HCT116 (cell line): ENCODE data around the gene RAB11FIP2. TPM values are rescaled to one million over a fixed set of nuclear protein-coding genes. Genes with fewer than 3 reads are reported as not detected.

Experiments
- ATAC-seq: fragments of 200-7000 bp; cut with Tn5 transposase; 2 replicates; pipeline ENCODE4 v1.9.1; 2020; ENCODE audit warnings: mild to moderate bottlenecking, moderate library complexity
- BruUV-seq: library from RNA; stranded (reverse); fragments of 400-500 nt; replicated peaks from 2 replicates; lab custom pipeline; 2021; lab: Mats Ljungman, UMichigan
- CTCF ChIA-PET: fragments of 300-600 bp; sonication (Branson Sonifier 250); formaldehyde crosslinking; loops from one replicate; lab custom pipeline; 2021; ENCODE audit warnings: antibody characterized with exemption; lab: Charles Lee
- POLR2A ChIA-PET: fragments of 300-600, 350-600 bp; sonication (Branson Sonifier 250); formaldehyde crosslinking; loops from one replicate; lab custom pipeline; 2021; ENCODE audit warnings: antibody characterized with exemption; lab: Charles Lee
- RAD21 ChIA-PET, 2 experiments: fragments of 300-600 bp; sonication (Branson Sonifier 250); formaldehyde crosslinking; loops; one replicate each; lab custom pipeline; 2023; ENCODE audit warnings: low total read pairs in 2 of 2; ENCODE audit not compliant: uncharacterized antibody in 2 of 2, unreplicated experiment in 2 of 2, low non-redundant PET in 1 of 2; lab: Charles Lee
- DNase-seq: peaks from one replicate; pipeline ENCODE4 v3.0.0-alpha.2; 2010; ENCODE audit warnings: low read depth, low spot score
- H2AFZ ChIP-seq: fragments of 200-600 bp; shearing (Covaris generic), sonication (generic); 2 replicates; pipeline ENCODE4 v1.6.1; 2017; ENCODE audit warnings: low read depth, mixed run types, mixed read lengths, antibody characterized with exemption, low read length; ENCODE audit not compliant: poor library complexity, severe bottlenecking
- H3K27ac ChIP-seq: 2 replicates; pipeline ENCODE4 v1.5.1; 2012; ENCODE audit warnings: low read depth, low read length
- H3K27me3 ChIP-seq: fragments of 200-600 bp; sonication (generic); 2 replicates; pipeline ENCODE4 v1.6.1; 2016; ENCODE audit warnings: mixed run types, low read length, mixed read lengths; ENCODE audit not compliant: insufficient read depth
- H3K36me3 ChIP-seq, 2 experiments: fragments of 200-500 bp in 1 of 2; fragments of 200-600 bp in 1 of 2; sonication (Bioruptor generic) in 1 of 2; sonication (generic) in 1 of 2; 2 replicates each; pipeline versions ENCODE4 v1.5.1 to v1.6.1; 2014 to 2016; ENCODE audit warnings: low read length in 2 of 2, inconsistent platforms in 1 of 2, mixed read lengths in 1 of 2, mixed run types in 1 of 2; ENCODE audit not compliant: insufficient read depth in 2 of 2, control insufficient read depth in 1 of 2
- H3K4me1 ChIP-seq, 2 experiments: fragments of 200-600 bp in 1 of 2; sonication (generic) in 1 of 2; 2 replicates each; pipeline versions ENCODE4 v1.5.1 to v1.6.1; 2012 to 2017; ENCODE audit warnings: low read length in 2 of 2, inconsistent platforms in 1 of 2, mild to moderate bottlenecking in 1 of 2, mixed read lengths in 1 of 2, mixed run types in 1 of 2, moderate library complexity in 1 of 2; ENCODE audit not compliant: insufficient read depth in 2 of 2, control insufficient read depth in 1 of 2
- H3K4me2 ChIP-seq: fragments of 200-600 bp; sonication (generic); 2 replicates; pipeline ENCODE4 v1.6.1; 2017; ENCODE audit warnings: mixed run types, low read length, mixed read lengths
- H3K4me3 ChIP-seq, 2 experiments: fragments of 200-600 bp in 1 of 2; sonication (generic) in 1 of 2; replicated peaks in 1 of 2; 2 replicates each; pipeline ENCODE4 v1.5.1; 2011 to 2016; ENCODE audit warnings: low read length in 2 of 2, control low read depth in 1 of 2, low read depth in 1 of 2, mild to moderate bottlenecking in 1 of 2, mixed read lengths in 1 of 2, mixed run types in 1 of 2
- H3K79me2 ChIP-seq: fragments of 200-600 bp; sonication (generic); 2 replicates; pipeline ENCODE4 v1.6.1; 2017; ENCODE audit warnings: mild to moderate bottlenecking, mixed run types, low read length, moderate library complexity, mixed read lengths; ENCODE audit not compliant: insufficient read depth
- H3K9ac ChIP-seq: fragments of 200-600 bp; sonication (generic); 2 replicates; pipeline ENCODE4 v1.6.1; 2016; ENCODE audit warnings: low read length, mixed read lengths
- H3K9me2 ChIP-seq: fragments of 200-600 bp; sonication (generic), shearing (Covaris generic); 2 replicates; pipeline ENCODE4 v1.6.1; 2017; ENCODE audit warnings: mixed run types, mild to moderate bottlenecking, moderate library complexity; ENCODE audit not compliant: insufficient read depth
- H3K9me3 ChIP-seq, 2 experiments: fragments of 200-500 bp in 1 of 2; fragments of 200-600 bp in 1 of 2; sonication (Bioruptor generic) in 1 of 2; sonication (generic) in 1 of 2; 2 replicates each; pipeline ENCODE4 v1.6.1; 2014 to 2017; ENCODE audit warnings: low read length in 2 of 2, mixed read lengths in 2 of 2, inconsistent platforms in 1 of 2, low read depth in 1 of 2, mild to moderate bottlenecking in 1 of 2, mixed run types in 1 of 2, moderate library complexity in 1 of 2; ENCODE audit not compliant: control insufficient read depth in 1 of 2, insufficient read depth in 1 of 2
- H4K20me1 ChIP-seq: fragments of 200-600 bp; sonication (generic), shearing (Covaris generic); 2 replicates; pipeline ENCODE4 v1.6.1; 2017; ENCODE audit warnings: mixed run types, mild to moderate bottlenecking, moderate library complexity; ENCODE audit not compliant: insufficient read depth
- ATF3 ChIP-seq: IDR thresholded peaks from 2 replicates; pipeline ENCODE4 v1.6.1; 2012
- CBX3 ChIP-seq: IDR thresholded peaks from 2 replicates; pipeline ENCODE4 v1.6.1; 2012; ENCODE audit warnings: low read depth
- CEBPB ChIP-seq: IDR thresholded peaks from 2 replicates; pipeline ENCODE4 v1.6.1; 2012; ENCODE audit warnings: low read depth
- ELF1 ChIP-seq: IDR thresholded peaks from 2 replicates; pipeline ENCODE4 v1.6.1; 2012; ENCODE audit warnings: low read depth, borderline replicate concordance
- EZH2 ChIP-seq: fragments of 200-600 bp; sonication (generic); IDR thresholded peaks from 2 replicates; pipeline ENCODE4 v1.6.1; 2017; ENCODE audit warnings: antibody characterized with exemption, mixed run types
- JUND ChIP-seq: IDR thresholded peaks from 2 replicates; pipeline ENCODE4 v1.6.1; 2012
- MAX ChIP-seq: IDR thresholded peaks from 2 replicates; pipeline ENCODE4 v1.6.1; 2012
- REST ChIP-seq: IDR thresholded peaks from 2 replicates; pipeline ENCODE4 v1.6.1; 2012; ENCODE audit warnings: low read depth
- SP1 ChIP-seq: IDR thresholded peaks from 2 replicates; pipeline ENCODE4 v1.6.1; 2012; ENCODE audit warnings: low read depth
- SRF ChIP-seq: IDR thresholded peaks from 2 replicates; pipeline ENCODE4 v1.6.1; 2012; ENCODE audit warnings: low read depth
- YY1 ChIP-seq: IDR thresholded peaks from 2 replicates; pipeline ENCODE4 v1.6.1; 2011; ENCODE audit warnings: low read length, low read depth, moderate library complexity, mild to moderate bottlenecking; ENCODE audit not compliant: insufficient replicate concordance; ENCODE audit errors: extremely low read depth
- ZBTB33 ChIP-seq: IDR thresholded peaks from 2 replicates; pipeline ENCODE4 v1.6.1; 2011; ENCODE audit warnings: mild to moderate bottlenecking, low read length, moderate library complexity; ENCODE audit not compliant: insufficient replicate concordance; ENCODE audit errors: extremely low read depth
- ZNF274 ChIP-seq: fragments of 200-500 bp; sonication (Bioruptor generic); IDR thresholded peaks from 2 replicates; pipeline ENCODE4 v1.6.1; 2014; ENCODE audit warnings: mild to moderate bottlenecking, low read depth, low read length, inconsistent platforms
- intact Hi-C: fragments of 100-400 bp; cut with micrococcal nuclease; formaldehyde crosslinking; loops from 2 replicates; pipeline ENCODE4 v1.10.0; 2022
- total RNA-seq: library from RNA; stranded (reverse); gene quantifications from one replicate; pipeline ENCODE4 v1.2.1, GENCODE V29; 2021; ENCODE audit not compliant: unreplicated experiment

The RAB11FIP2 gene
- total RNA-seq, 1 experiment from 2014 or later, result 16.8 TPM

- Histone ChIP-seq H2AFZ (no peak overlapping the region), H3K4me1 (no peaks in the 10 kb centered on the region), H3K79me2 (no peaks in the 10 kb centered on the region), H3K4me3 (no peak overlapping the region), H3K27ac (no peak overlapping the region), H3K4me2 (no peak overlapping the region), H3K36me3 (no peaks in the 10 kb centered on the region), H4K20me1 (no peaks in the 10 kb centered on the region), H3K9me2 (no peaks in the 10 kb centered on the region), H3K27me3 (no peaks in the 10 kb centered on the region), H3K9me3 (no peaks in the 10 kb centered on the region), H3K9ac (no peak overlapping the region)
- intact Hi-C loops, result no loop called here
- ATAC-seq (no peak; the same call in 1 of the 2 replicates), DNase-seq (no peak)
- ChIA-PET RAD21 (no interaction called here), CTCF (no interaction called here), POLR2A (no interaction called here)
- BruUV-seq, result no TSS peak
- TF ChIP-seq CBX3 (no peak), MAX (no peak), CEBPB (no peak), ZNF274 (no peak), ELF1 (no peak), SRF (no peak), EZH2 (no peak), ATF3 (no peak), SP1 (no peak), JUND (no peak), ZBTB33 (no peak), YY1 (no peak), REST (no peak)
These were observed 53.6 kb downstream of the RAB11FIP2 start for GRCh38 chr10:117993166-117993565.
